GM10248 (cell line): ENCODE results near the gene ATP6V0A4.

Experiments used
- CTCF ChIA-PET: fragments of 300-600 bp; sonication (Branson Sonifier 250); formaldehyde crosslinking; extraction: SDS; loops from one replicate; lab custom pipeline; 2021; ENCODE audit warnings: antibody characterized with exemption; lab: Yijun Ruan, JAX
- POLR2A ChIA-PET: fragments of 350-650 bp; sonication (Branson Sonifier 250); formaldehyde crosslinking; extraction: SDS; loops from one replicate; lab custom pipeline; 2020; ENCODE audit warnings: antibody characterized with exemption; lab: Yijun Ruan, JAX
- DNase-seq: peaks from one replicate; pipeline ENCODE4 v3.0.0; 2012; ENCODE audit errors: extremely low spot score
- CTCF ChIP-seq: IDR thresholded peaks from 2 replicates; pipeline ENCODE4 v1.5.1; 2012; ENCODE audit warnings: mild to moderate bottlenecking, low read depth; ENCODE audit errors: extremely low read depth, missing control alignments, control extremely low read depth

Gene ATP6V0A4

GRCh38 chr7:138755331-138755747 lies 42.7 kb downstream of the ATP6V0A4 start:
- POLR2A ChIA-PET = no interaction called here
- no peak for DNase-seq
- no peak for TF ChIP-seq CTCF
- CTCF ChIA-PET = interaction anchor here (0.9 to 2.0 kb wide), 2 partner anchors 17 to 852 kb away, joined by 3 to 8 read pairs; no protein-coding TSS in a partner anchor

DNA sequence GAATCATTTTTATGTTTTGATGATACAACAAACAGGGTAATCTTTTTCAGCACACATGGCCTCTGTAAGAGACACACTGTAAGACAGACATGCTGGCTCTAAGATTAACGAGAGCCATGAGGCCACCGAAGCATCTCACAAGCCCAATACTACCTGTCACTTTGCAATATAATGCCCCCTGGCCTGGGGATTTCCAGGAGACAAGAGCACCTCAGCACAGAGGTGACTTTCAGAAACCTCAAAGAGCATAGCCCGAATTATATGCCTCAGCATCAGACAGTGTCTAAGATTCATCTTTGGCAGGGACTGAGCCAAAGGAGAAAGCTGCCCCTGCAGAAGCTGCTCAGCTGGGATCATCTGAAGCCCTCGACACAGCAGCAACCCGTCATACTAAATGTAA lies 44.4 kb downstream of the ATP6V0A4 start:
- POLR2A ChIA-PET = no interaction called here
- CTCF ChIA-PET = no interaction called here
- no peak for TF ChIP-seq CTCF
- no peak for DNase-seq

DNA sequence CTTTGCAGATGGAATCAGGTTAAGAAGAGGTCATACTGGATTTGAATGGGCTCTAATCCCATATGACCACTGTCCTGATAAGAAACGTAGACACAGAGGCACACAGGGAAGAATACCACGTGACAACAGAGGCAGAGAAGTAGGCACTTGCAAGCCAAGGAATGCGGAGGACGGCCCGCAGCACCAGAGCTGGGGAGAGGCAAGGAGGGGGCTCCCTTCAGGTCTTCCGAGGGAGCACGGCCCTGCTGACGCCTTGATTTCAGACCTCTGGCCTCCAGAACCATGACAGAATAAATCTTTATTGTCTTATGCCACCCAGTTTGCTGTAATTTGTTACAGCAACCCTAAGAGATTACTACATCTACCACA lies 44.9 kb downstream of the ATP6V0A4 start:
- DNase-seq = no peak
- CTCF ChIA-PET = no interaction called here

GRCh38 chr7:138752518-138753149 lies 45.4 kb downstream of the ATP6V0A4 start:
- CTCF ChIA-PET = interaction anchor here (2.7 kb wide), 1 partner anchor 14 kb away, joined by 11 read pairs; no protein-coding TSS in a partner anchor
- TF ChIP-seq CTCF = no peak
- POLR2A ChIA-PET = no interaction called here
- no peak for DNase-seq

More for the DNA sequence above, 44.9 kb downstream of the ATP6V0A4 start:
- no peak for TF ChIP-seq CTCF
- POLR2A ChIA-PET = no interaction called here

DNA sequence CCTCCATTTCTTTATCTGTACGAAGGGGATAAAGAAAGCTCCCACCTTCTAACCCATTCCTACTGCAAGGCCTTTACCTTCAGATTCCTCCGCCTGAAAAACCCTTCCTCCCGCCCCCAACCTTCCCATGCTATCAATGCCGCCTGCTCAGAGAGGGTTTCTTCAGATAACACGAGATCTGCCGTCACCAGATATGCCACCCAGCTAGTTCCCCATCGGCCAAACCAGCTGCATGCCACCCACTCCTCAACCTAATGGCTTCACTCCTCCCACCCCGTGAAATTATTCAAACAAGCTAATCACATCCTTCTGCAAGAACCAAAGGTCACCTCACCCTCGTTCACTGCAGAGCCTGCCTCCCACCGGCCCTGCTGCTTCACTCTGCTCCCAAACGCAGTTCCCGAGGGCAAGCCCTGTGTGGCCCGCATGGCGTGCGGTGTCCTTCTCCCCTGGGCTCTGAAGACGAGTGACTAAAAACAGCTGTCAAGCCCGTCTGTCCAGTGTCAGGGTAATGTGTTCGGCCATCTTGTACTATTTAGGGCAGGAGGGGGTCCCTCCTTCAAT lies 47.0 kb downstream of the ATP6V0A4 start:
- CTCF ChIA-PET = interaction anchor here (2.7 kb wide), 1 partner anchor 13 kb away, joined by 11 read pairs; no protein-coding TSS in a partner anchor
- POLR2A ChIA-PET = no interaction called here
- no peak for TF ChIP-seq CTCF
- DNase-seq = no peak

GRCh38 chr7:138750473-138750872 lies 47.5 kb downstream of the ATP6V0A4 start:
- no peak for TF ChIP-seq CTCF
- DNase-seq = no peak
- CTCF ChIA-PET = interaction anchor here (2.7 kb wide), 1 partner anchor 12 kb away, joined by 11 read pairs; no protein-coding TSS in a partner anchor
- POLR2A ChIA-PET = no interaction called here
